ENCODE data around the gene IER3. TPM values are rescaled to one million over a fixed set of nuclear protein-coding genes. Genes with fewer than 3 reads are reported as not detected.
"Not testable (repeated sequence)": the region's sequence is repeated elsewhere in the genome, so short reads cannot be mapped to it uniquely, and the experiment has no call there.

Gene IER3
- total and polyA plus RNA-seq, 8 donors, result 5.5 to 77.0 (median 16.3) TPM

- TF ChIP-seq CTCF (IDR thresholded peaks at IDR 0.05), result no peak
- Histone ChIP-seq H3K27me3 (no peaks in the 10 kb centered on the region), H3K4me3 (no peak overlapping the region), H3K36me3 (no peaks in the 10 kb centered on the region), H3K27ac (no peak overlapping the region), H3K9me3 (no peaks in the 10 kb centered on the region), H3K4me1 (peaks cover 19 to 52% of the 10 kb centered on the region in 2 donors)
- intact Hi-C loops (cut with DNase I), result no loop called here
- ATAC-seq (no peak), DNase-seq (no peak)
Measured at GRCh38 chr6:30766461-30767157, 22.3 kb upstream of the IER3 start.

- H3K36me3 ChIP-seq; H3K27ac ChIP-seq; intact Hi-C loops (cut with DNase I); H3K9me3 ChIP-seq; ATAC-seq; H3K27me3 ChIP-seq; H3K4me3 ChIP-seq; DNase-seq: not testable (repeated sequence)
- H3K4me1 ChIP-seq, result peaks cover 19 to 54% of the 10 kb centered on the region in 2 donors
Measured at GRCh38 chr6:30765495-30765894, 21.1 kb upstream of the IER3 start.

GRCh38 chr6:30764490-30765043, 20.2 kb upstream of the IER3 start:
- H3K4me3 ChIP-seq; H3K36me3 ChIP-seq; H3K9me3 ChIP-seq; H3K27me3 ChIP-seq; ATAC-seq; H3K27ac ChIP-seq; intact Hi-C loops (cut with DNase I); DNase-seq: not testable (repeated sequence)
- H3K4me1 ChIP-seq, result peaks cover 11 to 54% of the 10 kb centered on the region in 2 donors

- Histone ChIP-seq H3K4me1 (peaks cover 7 to 54% of the 10 kb centered on the region in 2 donors), H3K27ac (no peak overlapping the region), H3K36me3 (no peaks in the 10 kb centered on the region), H3K9me3 (no peaks in the 10 kb centered on the region), H3K27me3 (no peaks in the 10 kb centered on the region), H3K4me3 (no peak overlapping the region)
- no peak for TF ChIP-seq CTCF (IDR thresholded peaks at IDR 0.05)
- intact Hi-C loops (cut with DNase I), result no loop called here
- DNase-seq (no peak), ATAC-seq (peak; percentile 72)
Measured at GRCh38 chr6:30763618-30764489, 19.5 kb upstream of the IER3 start.

- Histone ChIP-seq H3K4me1 (peaks cover 7 to 54% of the 10 kb centered on the region in 2 donors), H3K27me3 (no peaks in the 10 kb centered on the region), H3K27ac (no peak overlapping the region), H3K4me3 (no peak overlapping the region), H3K36me3 (no peaks in the 10 kb centered on the region), H3K9me3 (no peaks in the 10 kb centered on the region)
- ATAC-seq (no peak), DNase-seq (no peak)
- TF ChIP-seq CTCF (IDR thresholded peaks at IDR 0.05), result no peak
- intact Hi-C loops (cut with DNase I), result no loop called here
Measured at GRCh38 chr6:30763155-30763617, 18.8 kb upstream of the IER3 start.
